Progenitor cell of endocrine pancreas (in vitro differentiated cells): ENCODE results near the gene NR6A1. TPM values are rescaled to one million over a fixed set of nuclear protein-coding genes. Genes with fewer than 3 reads are reported as not detected.

ENCODE experiments used
- DNase-seq: peaks from one replicate; pipeline ENCODE4 v3.0.0; 2021; ENCODE audit warnings: low spot score; ENCODE audit not compliant: unreplicated experiment
- H3K27ac Mint-ChIP-seq: 2 replicates; pipeline ENCODE4 v1.8.0; 2021; ENCODE audit warnings: mild to moderate bottlenecking, moderate library complexity, mixed read lengths
- H3K27me3 Mint-ChIP-seq: 2 replicates; pipeline ENCODE4 v1.8.0; 2021; ENCODE audit warnings: mixed read lengths
- H3K36me3 Mint-ChIP-seq: 2 replicates; pipeline ENCODE4 v1.8.0; 2022; ENCODE audit warnings: mixed read lengths; ENCODE audit not compliant: insufficient read depth
- H3K4me1 Mint-ChIP-seq: 2 replicates; pipeline ENCODE4 v1.8.0; 2021; ENCODE audit warnings: low read depth, mixed read lengths
- H3K4me3 Mint-ChIP-seq: 2 replicates; pipeline ENCODE4 v1.8.0; 2021; ENCODE audit warnings: low read depth, mild to moderate bottlenecking, moderate library complexity, mixed read lengths
- H3K9me3 Mint-ChIP-seq: 2 replicates; pipeline ENCODE4 v1.8.0; 2021; ENCODE audit warnings: low read depth, mixed read lengths
- CTCF ChIP-seq: fragments of 200-600 bp; sonication (generic); IDR thresholded peaks from one replicate; pipeline ENCODE4 v1.5.0; 2021; ENCODE audit warnings: antibody characterized with exemption, mild to moderate bottlenecking; ENCODE audit not compliant: unreplicated experiment
- total RNA-seq: library from RNA; stranded (reverse); gene quantifications from 2 replicates; pipeline ENCODE4 v1.2.1, GENCODE V29; 2021

The NR6A1 gene
- total RNA-seq, 1 donor from 2014 or later = 86.4 TPM

- no peak for TF ChIP-seq CTCF
- no peaks in the 10 kb centered on the region for H3K27me3 Mint-ChIP-seq
- no peak overlapping the region for H3K27ac Mint-ChIP-seq
- peaks cover 48% of the 10 kb centered on the region for H3K4me1 Mint-ChIP-seq
- DNase-seq = no peak
- peaks cover 8% of the 10 kb centered on the region for H3K36me3 Mint-ChIP-seq
- no peak overlapping the region for H3K4me3 Mint-ChIP-seq
- H3K9me3 Mint-ChIP-seq = no peaks in the 10 kb centered on the region
These were observed 108.5 kb downstream of the NR6A1 start for GRCh38 chr9:124662561-124662960.

GRCh38 chr9:124661271-124661670 lies 109.8 kb downstream of the NR6A1 start:
- no peak for DNase-seq
- peak overlapping the region; percentile 66 for H3K4me3 Mint-ChIP-seq
- H3K9me3 Mint-ChIP-seq = no peaks in the 10 kb centered on the region
- H3K4me1 Mint-ChIP-seq = peaks cover 54% of the 10 kb centered on the region
- H3K27me3 Mint-ChIP-seq = no peaks in the 10 kb centered on the region
- TF ChIP-seq CTCF = no peak
- H3K36me3 Mint-ChIP-seq = peaks cover 8% of the 10 kb centered on the region
- H3K27ac Mint-ChIP-seq = peak overlapping the region; percentile 96

GRCh38 chr9:124660341-124660801 lies 110.7 kb downstream of the NR6A1 start:
- H3K27me3 Mint-ChIP-seq = no peaks in the 10 kb centered on the region
- peak; percentile 9 for DNase-seq
- peaks cover 8% of the 10 kb centered on the region for H3K36me3 Mint-ChIP-seq
- H3K4me1 Mint-ChIP-seq = peaks cover 49% of the 10 kb centered on the region
- TF ChIP-seq CTCF = no peak
- peak overlapping the region; percentile 99 for H3K27ac Mint-ChIP-seq
- no peaks in the 10 kb centered on the region for H3K9me3 Mint-ChIP-seq
- H3K4me3 Mint-ChIP-seq = peak overlapping the region; percentile 93

- DNase-seq = peak; percentile 44
- Mint-ChIP-seq H3K27ac (peak overlapping the region; percentile 99), H3K27me3 (no peaks in the 10 kb centered on the region), H3K4me1 (peaks cover 45% of the 10 kb centered on the region), H3K9me3 (no peaks in the 10 kb centered on the region), H3K36me3 (peaks cover 6% of the 10 kb centered on the region), H3K4me3 (peak overlapping the region; percentile 93)
- no peak for TF ChIP-seq CTCF
These were observed 111.9 kb downstream of the NR6A1 start for GRCh38 chr9:124659099-124659659.

DNA sequence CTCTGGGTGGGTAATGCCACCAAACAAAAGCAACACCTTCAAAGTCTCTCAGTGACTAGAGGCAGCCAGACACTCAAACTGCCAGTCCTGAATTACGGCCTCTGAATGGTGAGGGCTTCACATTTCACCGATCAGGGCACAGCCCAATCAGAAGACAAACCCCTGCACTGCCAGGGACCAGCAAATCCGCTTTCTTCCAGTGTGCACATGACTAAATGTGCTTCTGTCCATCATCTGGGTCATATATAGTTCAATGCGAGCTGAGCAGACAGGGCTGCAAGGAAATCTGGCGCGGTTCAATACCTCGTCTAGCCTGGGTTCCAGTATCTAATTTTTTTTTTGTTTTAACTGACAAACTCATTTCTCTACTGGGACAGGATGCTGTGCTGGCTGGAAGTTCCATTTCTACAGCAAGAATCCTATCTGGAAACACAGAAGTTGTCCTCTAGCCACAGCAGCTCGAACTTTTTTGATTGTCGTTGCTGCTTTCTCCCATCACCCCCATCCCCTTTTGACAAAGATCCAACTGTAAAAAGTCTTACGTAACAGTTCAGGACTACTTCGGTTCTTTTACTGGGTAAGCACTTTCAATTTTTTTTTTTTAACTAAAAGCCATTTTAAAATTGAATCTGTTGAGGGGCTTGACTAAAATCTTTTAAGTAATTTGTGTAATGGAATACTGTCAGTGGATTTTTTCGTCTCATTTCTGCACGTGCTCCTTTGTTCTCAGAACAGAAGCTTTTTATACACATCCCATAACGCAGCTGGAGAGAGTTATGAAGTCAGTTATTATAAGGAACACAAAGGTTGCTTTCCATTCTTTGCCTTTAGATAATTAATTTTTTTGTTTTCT lies 112.7 kb downstream of the NR6A1 start:
- peak overlapping the region; percentile 93 for H3K4me3 Mint-ChIP-seq
- H3K27me3 Mint-ChIP-seq = no peaks in the 10 kb centered on the region
- DNase-seq = peak; percentile 39
- no peak for TF ChIP-seq CTCF
- peaks cover 3% of the 10 kb centered on the region for H3K36me3 Mint-ChIP-seq
- H3K27ac Mint-ChIP-seq = peak overlapping the region; percentile 99
- H3K9me3 Mint-ChIP-seq = no peaks in the 10 kb centered on the region
- peaks cover 41% of the 10 kb centered on the region for H3K4me1 Mint-ChIP-seq
